Parathyroid adenoma (tissue), 2 donors: ENCODE results near the gene SLC6A4.

Experiments
- H2AFZ ChIP-seq: fragments of 300-600 bp; sonication (generic); one replicate; pipeline ENCODE4 v1.7.0; 2017; ENCODE audit warnings: antibody characterized with exemption, mild to moderate bottlenecking
- H3K27ac ChIP-seq: fragments of 300-600 bp; sonication (generic); one replicate; pipeline ENCODE4 v1.7.0; 2017
- H3K27me3 ChIP-seq: fragments of 300-600 bp; sonication (generic); one replicate; pipeline ENCODE4 v1.7.0; 2017; ENCODE audit warnings: low read length; ENCODE audit not compliant: control insufficient read depth, insufficient read depth
- H3K36me3 ChIP-seq: fragments of 300-600 bp; sonication (generic); one replicate; pipeline ENCODE4 v1.7.0; 2017; ENCODE audit warnings: low read length; ENCODE audit not compliant: control insufficient read depth, insufficient read depth
- H3K4me1 ChIP-seq: fragments of 300-600 bp; sonication (generic); one replicate; pipeline ENCODE4 v1.7.0; 2017; ENCODE audit warnings: control low read depth
- H3K4me2 ChIP-seq: fragments of 300-600 bp; sonication (generic); one replicate; pipeline ENCODE4 v1.7.0; 2017; ENCODE audit warnings: low read length
- H3K4me3 ChIP-seq: fragments of 300-600 bp; sonication (generic); one replicate; pipeline ENCODE4 v1.7.0; 2017; ENCODE audit warnings: low read depth, low read length
- H3K79me2 ChIP-seq: fragments of 300-600 bp; sonication (generic); one replicate; pipeline ENCODE4 v1.7.0; 2017; ENCODE audit warnings: control low read depth
- H3K9ac ChIP-seq: fragments of 300-600 bp; sonication (generic); one replicate; pipeline ENCODE4 v1.7.0; 2017; ENCODE audit warnings: mild to moderate bottlenecking
- H3K9me3 ChIP-seq: fragments of 300-600 bp; sonication (generic); one replicate; pipeline ENCODE4 v1.7.0; 2017; ENCODE audit warnings: low read length; ENCODE audit not compliant: control insufficient read depth
- TF ChIP-seq, protein P1 (sequence below): fragments of 300-600 bp; sonication (generic); IDR thresholded peaks from one replicate; pipeline ENCODE4 v1.7.0; 2017; ENCODE audit warnings: antibody characterized with exemption, mild to moderate bottlenecking
- donor health status: primary hyperparathyroidism.

SLC6A4 gene

DNA sequence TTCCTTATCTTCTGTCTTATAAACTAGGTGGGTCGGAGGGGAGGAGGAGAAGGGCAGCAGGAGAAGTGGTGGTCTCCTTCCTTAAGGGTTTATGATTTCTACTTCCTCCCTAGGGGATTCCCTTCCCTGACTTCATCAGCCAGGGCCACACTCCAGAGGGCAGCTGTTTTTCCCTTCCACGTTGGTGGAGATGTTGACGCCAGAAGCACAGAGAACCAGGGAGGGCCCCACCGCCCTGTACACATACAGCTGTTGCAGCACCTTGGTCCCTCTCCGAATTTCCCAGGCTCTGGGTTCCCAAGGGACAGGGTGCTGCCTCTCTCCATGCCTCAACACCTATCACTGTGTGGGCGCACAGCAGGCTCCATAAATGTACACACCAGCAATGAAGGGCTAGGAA, 5.6 kb upstream of the SLC6A4 start:
- no peak overlapping the region for H2AFZ ChIP-seq
- H3K79me2 ChIP-seq, result peaks cover 20% of the 10 kb centered on the region
- H3K27ac ChIP-seq, result no peak overlapping the region
- no peaks in the 10 kb centered on the region for H3K36me3 ChIP-seq
- no peak overlapping the region for H3K4me3 ChIP-seq
- no peak overlapping the region for H3K4me2 ChIP-seq
- H3K9ac ChIP-seq, result no peak overlapping the region
- H3K9me3 ChIP-seq, result no peaks in the 10 kb centered on the region
- H3K27me3 ChIP-seq, result no peaks in the 10 kb centered on the region
- TF ChIP-seq, protein P1, sequence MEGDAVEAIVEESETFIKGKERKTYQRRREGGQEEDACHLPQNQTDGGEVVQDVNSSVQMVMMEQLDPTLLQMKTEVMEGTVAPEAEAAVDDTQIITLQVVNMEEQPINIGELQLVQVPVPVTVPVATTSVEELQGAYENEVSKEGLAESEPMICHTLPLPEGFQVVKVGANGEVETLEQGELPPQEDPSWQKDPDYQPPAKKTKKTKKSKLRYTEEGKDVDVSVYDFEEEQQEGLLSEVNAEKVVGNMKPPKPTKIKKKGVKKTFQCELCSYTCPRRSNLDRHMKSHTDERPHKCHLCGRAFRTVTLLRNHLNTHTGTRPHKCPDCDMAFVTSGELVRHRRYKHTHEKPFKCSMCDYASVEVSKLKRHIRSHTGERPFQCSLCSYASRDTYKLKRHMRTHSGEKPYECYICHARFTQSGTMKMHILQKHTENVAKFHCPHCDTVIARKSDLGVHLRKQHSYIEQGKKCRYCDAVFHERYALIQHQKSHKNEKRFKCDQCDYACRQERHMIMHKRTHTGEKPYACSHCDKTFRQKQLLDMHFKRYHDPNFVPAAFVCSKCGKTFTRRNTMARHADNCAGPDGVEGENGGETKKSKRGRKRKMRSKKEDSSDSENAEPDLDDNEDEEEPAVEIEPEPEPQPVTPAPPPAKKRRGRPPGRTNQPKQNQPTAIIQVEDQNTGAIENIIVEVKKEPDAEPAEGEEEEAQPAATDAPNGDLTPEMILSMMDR, result no peak
- H3K4me1 ChIP-seq, result peaks cover 26% of the 10 kb centered on the region

- H3K9me3 ChIP-seq, result no peaks in the 10 kb centered on the region
- peak overlapping the region; percentile 45 for H3K27ac ChIP-seq
- peaks cover 18% of the 10 kb centered on the region for H3K79me2 ChIP-seq
- H2AFZ ChIP-seq, result peak overlapping the region; percentile 75
- H3K4me2 ChIP-seq, result no peak overlapping the region
- TF ChIP-seq, protein P1, result no peak
- peaks cover 28% of the 10 kb centered on the region for H3K4me1 ChIP-seq
- no peak overlapping the region for H3K4me3 ChIP-seq
- no peak overlapping the region for H3K9ac ChIP-seq
- no peaks in the 10 kb centered on the region for H3K36me3 ChIP-seq
- no peaks in the 10 kb centered on the region for H3K27me3 ChIP-seq
Measured at GRCh38 chr17:30240177-30240576, 4.7 kb upstream of the SLC6A4 start.

- Histone ChIP-seq H3K79me2 (peaks cover 18% of the 10 kb centered on the region), H3K27ac (peak overlapping the region; percentile 45), H3K36me3 (no peaks in the 10 kb centered on the region), H3K4me2 (no peak overlapping the region), H3K27me3 (no peaks in the 10 kb centered on the region), H3K9ac (peak overlapping the region; percentile 15), H2AFZ (peak overlapping the region; percentile 75), H3K4me3 (no peak overlapping the region), H3K9me3 (no peaks in the 10 kb centered on the region), H3K4me1 (peaks cover 28% of the 10 kb centered on the region)
- TF ChIP-seq, protein P1, result no peak
Measured at GRCh38 chr17:30239089-30239462, 3.6 kb upstream of the SLC6A4 start.

GRCh38 chr17:30238387-30239088, 3.0 kb upstream of the SLC6A4 start:
- H3K9ac ChIP-seq, result peak overlapping the region; percentile 15
- TF ChIP-seq, protein P1, result peak; percentile 13
- peak overlapping the region; percentile 75 for H2AFZ ChIP-seq
- H3K79me2 ChIP-seq, result peaks cover 18% of the 10 kb centered on the region
- H3K4me1 ChIP-seq, result peaks cover 28% of the 10 kb centered on the region
- H3K27me3 ChIP-seq, result no peaks in the 10 kb centered on the region
- no peak overlapping the region for H3K4me3 ChIP-seq
- no peaks in the 10 kb centered on the region for H3K36me3 ChIP-seq
- peak overlapping the region; percentile 45 for H3K27ac ChIP-seq
- no peaks in the 10 kb centered on the region for H3K9me3 ChIP-seq
- H3K4me2 ChIP-seq, result no peak overlapping the region

- Histone ChIP-seq H3K4me3 (no peak overlapping the region), H3K27me3 (no peaks in the 10 kb centered on the region), H3K27ac (peak overlapping the region; percentile 45), H3K9ac (no peak overlapping the region), H3K4me2 (no peak overlapping the region), H3K4me1 (peaks cover 28% of the 10 kb centered on the region), H3K36me3 (no peaks in the 10 kb centered on the region), H2AFZ (peak overlapping the region; percentile 75), H3K79me2 (peaks cover 18% of the 10 kb centered on the region), H3K9me3 (no peaks in the 10 kb centered on the region)
- TF ChIP-seq, protein P1, result no peak
Measured at GRCh38 chr17:30238003-30238344, 2.5 kb upstream of the SLC6A4 start.
